ENCODE results near the gene CCER1. TPM values are rescaled to one million over a fixed set of nuclear protein-coding genes. Genes with fewer than 3 reads are reported as not detected.

Gene CCER1
- total RNA-seq, 3 donors from 2014 or later = not detected

DNA sequence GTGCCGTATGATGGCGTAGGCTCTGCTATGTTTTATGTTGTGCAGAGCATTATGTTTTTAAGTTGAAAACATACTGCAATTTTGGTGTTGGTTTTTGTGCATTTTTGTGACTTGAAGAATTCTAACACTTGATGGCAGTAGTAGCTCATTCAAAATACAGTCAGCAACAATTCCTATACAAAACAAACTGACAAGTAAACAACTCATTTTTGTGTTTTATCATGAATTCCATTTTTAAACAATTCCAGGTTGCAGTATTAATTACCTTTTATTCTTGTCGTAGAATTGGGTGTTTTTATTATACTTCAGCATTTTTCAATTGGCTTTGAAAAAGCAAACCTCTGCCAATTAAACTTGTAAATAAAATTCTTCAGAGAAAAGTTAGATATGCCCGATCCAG lies 4.1 kb upstream of the CCER1 start:
- intact Hi-C loops (cut with DNase I, micrococcal nuclease) = no loop called here
- no peak overlapping the region for H3K4me3 ChIP-seq
- no peak for DNase-seq
- H3K36me3 ChIP-seq (ENCODE audit: low read depth) = no peaks in the 10 kb centered on the region
- no peak for TF ChIP-seq CTCF (IDR thresholded peaks at IDR 0.05)
- H3K4me1 ChIP-seq (ENCODE audit: low read depth) = no peaks in the 10 kb centered on the region
- ATAC-seq = no peak
- no peaks in the 10 kb centered on the region for H3K9me3 ChIP-seq

- H3K4me3 ChIP-seq = no peak overlapping the region
- TF ChIP-seq CTCF (IDR thresholded peaks at IDR 0.05) = no peak
- intact Hi-C loops (cut with DNase I, micrococcal nuclease) = no loop called here
These were observed 3.4 kb upstream of the CCER1 start for GRCh38 chr12:90958347-90958746.

GRCh38 chr12:90954428-90954827 lies 548 bp downstream of the CCER1 start:
- Histone ChIP-seq H3K4me3 (no peak overlapping the region), H3K9me3 (no peaks in the 10 kb centered on the region), H3K4me1 (ENCODE audit: low read depth) (no peaks in the 10 kb centered on the region), H3K36me3 (ENCODE audit: low read depth) (no peaks in the 10 kb centered on the region)
- TF ChIP-seq CTCF (IDR thresholded peaks at IDR 0.05) = no peak
- intact Hi-C loops (cut with DNase I, micrococcal nuclease) = no loop called here
- no peak for DNase-seq
- ATAC-seq = no peak

More at GRCh38 chr12:90958347-90958746, 3.4 kb upstream of the CCER1 start:
- Histone ChIP-seq H3K36me3 (ENCODE audit: low read depth) (no peaks in the 10 kb centered on the region), H3K9me3 (no peaks in the 10 kb centered on the region), H3K4me1 (ENCODE audit: low read depth) (no peaks in the 10 kb centered on the region)
- ATAC-seq (no peak), DNase-seq (no peak)

DNA sequence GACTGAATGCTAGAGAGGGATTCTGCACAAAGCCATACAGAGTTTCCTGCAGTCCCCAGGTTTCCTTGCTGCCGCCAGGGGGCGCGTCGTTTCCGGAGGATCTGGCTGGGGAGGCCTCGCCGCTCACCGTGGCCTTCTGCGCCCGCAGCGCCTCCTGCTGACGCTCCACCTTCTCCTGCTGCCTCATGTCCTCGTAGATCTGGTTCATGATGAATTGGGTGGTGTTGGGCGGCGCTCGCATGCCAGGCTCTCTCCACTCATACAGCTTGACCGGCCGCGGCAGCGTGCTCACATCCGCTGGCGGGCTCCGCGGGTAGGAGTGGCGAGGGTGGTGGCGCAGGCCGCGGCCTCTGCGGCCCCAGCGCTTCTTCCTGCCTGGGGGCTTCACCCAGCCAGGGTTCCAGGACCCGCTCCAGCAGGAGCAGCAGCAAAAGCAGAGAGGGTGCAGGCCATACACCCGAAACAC lies 987 bp downstream of the CCER1 start:
- H3K36me3 ChIP-seq (ENCODE audit: low read depth) = no peaks in the 10 kb centered on the region
- no peaks in the 10 kb centered on the region for H3K9me3 ChIP-seq
- DNase-seq (no peak), ATAC-seq (no peak)
- no peaks in the 10 kb centered on the region for H3K4me1 ChIP-seq (ENCODE audit: low read depth)
- intact Hi-C loops (cut with DNase I, micrococcal nuclease) = no loop called here
- no peak overlapping the region for H3K4me3 ChIP-seq
- no peak for TF ChIP-seq CTCF (IDR thresholded peaks at IDR 0.05)

DNA sequence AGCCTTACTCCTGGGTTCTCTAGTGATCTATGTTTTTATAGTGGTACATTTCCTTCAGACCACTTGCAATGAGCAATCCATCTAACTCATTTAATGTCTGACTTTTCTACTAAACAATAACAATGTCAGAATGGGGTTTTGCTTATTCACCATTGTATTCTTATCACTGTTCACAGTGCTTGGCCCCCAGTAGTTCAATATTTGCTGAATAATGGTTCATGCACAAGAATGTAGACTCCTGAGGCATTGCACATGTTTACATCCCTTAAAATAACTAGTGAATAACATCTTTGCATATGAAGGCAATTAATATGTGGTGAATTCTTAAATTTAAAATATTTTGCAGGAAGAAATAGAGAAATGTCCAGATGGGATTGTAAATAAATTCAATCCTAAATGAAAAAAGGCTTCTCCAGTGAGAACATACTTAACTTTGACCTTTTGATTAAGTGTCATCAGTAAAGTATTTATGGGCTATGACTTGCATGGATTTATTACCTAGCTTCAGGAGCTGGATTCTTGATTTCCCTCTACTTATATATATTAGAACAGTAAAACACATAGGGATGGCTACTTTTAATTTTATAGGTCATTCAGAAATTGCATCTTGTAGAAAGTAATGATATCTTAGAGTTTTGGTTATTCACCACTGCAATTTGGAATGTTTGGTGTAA lies 3.4 kb downstream of the CCER1 start:
- intact Hi-C loops (cut with DNase I, micrococcal nuclease) = no loop called here
- no peak for TF ChIP-seq CTCF (IDR thresholded peaks at IDR 0.05)
- H3K4me3 ChIP-seq = no peak overlapping the region
- no peaks in the 10 kb centered on the region for H3K9me3 ChIP-seq
- no peaks in the 10 kb centered on the region for H3K4me1 ChIP-seq (ENCODE audit: low read depth)
- H3K36me3 ChIP-seq (ENCODE audit: low read depth) = no peaks in the 10 kb centered on the region
- ATAC-seq (no peak), DNase-seq (no peak)

DNA sequence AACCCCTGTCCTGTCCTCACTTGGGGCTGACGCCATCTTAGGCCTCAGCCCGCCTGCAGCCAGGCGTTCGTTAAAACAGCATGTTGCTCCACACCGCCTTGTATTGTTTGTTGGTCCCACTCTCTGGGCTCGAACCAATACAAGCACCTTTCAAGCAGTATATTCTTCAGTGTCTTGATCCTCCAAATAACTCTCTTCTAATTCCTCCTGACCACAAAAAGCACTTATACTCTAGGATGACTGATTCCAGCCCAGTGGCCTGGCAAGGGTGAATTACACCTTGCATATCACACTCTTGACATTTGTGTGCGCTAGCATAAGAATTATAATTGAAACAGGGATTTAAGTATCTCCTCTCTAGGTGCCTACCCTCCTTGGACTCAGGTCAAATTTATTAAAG lies 7.1 kb downstream of the CCER1 start:
- ATAC-seq (no peak), DNase-seq (no peak)
- intact Hi-C loops (cut with DNase I, micrococcal nuclease) = no loop called here
- H3K9me3 ChIP-seq = no peaks in the 10 kb centered on the region
- H3K36me3 ChIP-seq (ENCODE audit: low read depth) = no peaks in the 10 kb centered on the region
- H3K4me1 ChIP-seq (ENCODE audit: low read depth) = no peaks in the 10 kb centered on the region
- no peak overlapping the region for H3K4me3 ChIP-seq
- no peak for TF ChIP-seq CTCF (IDR thresholded peaks at IDR 0.05)

All from mucosa of descending colon (tissue), 3 donors.